Embryonic facial prominence (tissue), 1 donor: ENCODE measurements around the gene LCNL1.
A peak's percentile ranks its signal among the peaks of the same experiment; 100 is the strongest.
"Not testable (repeated sequence)": the region's sequence is repeated elsewhere in the genome, so short reads cannot be mapped to it uniquely, and the experiment has no call there.

Experiments used
- DNase-seq: peaks from one replicate; pipeline ENCODE4 v3.0.0-alpha.2; 2016; ENCODE audit errors: extremely low spot score

The LCNL1 gene

DNA sequence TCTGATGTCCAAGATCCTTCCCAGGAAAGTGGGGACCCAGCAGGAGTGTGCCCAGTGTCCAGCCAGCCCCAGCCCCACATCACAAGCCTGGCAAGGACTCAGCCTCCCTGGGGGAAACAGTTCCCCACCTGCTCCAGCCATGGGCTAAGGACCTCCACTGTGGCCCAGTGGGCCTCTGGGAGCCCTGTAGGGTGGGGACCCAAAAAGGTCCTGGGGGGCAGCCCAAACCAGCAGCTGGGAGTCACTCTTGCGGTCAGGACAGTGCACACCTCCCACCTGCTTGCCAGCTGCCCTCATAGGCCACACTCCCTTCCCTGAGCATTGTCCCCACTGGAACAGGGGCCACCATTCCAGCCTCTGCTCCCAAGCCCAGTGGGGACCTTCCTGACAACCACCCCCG, 43.6 kb downstream of the LCNL1 start:
- DNase-seq, result no peak

DNA sequence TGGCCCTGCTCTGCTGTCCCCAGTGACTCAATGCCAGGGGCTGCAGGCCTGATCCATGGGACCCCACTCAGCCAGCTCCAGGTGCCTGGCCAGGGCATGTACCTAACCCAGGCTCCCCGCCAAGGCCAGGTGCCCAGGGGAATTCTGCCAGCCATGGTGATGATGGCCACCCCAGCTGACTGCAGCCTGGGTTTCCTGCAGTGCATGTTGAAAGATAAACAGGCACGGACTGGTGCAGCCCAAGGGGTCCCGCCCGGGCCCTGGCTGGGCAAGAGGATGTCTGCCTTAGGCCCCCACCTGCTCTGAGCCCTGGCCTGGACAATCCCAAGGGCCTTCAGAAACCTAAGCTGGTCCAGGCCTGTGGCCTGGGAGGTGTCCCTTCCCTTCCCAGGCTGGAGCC, 44.0 kb downstream of the LCNL1 start:
- DNase-seq, result no peak

DNA sequence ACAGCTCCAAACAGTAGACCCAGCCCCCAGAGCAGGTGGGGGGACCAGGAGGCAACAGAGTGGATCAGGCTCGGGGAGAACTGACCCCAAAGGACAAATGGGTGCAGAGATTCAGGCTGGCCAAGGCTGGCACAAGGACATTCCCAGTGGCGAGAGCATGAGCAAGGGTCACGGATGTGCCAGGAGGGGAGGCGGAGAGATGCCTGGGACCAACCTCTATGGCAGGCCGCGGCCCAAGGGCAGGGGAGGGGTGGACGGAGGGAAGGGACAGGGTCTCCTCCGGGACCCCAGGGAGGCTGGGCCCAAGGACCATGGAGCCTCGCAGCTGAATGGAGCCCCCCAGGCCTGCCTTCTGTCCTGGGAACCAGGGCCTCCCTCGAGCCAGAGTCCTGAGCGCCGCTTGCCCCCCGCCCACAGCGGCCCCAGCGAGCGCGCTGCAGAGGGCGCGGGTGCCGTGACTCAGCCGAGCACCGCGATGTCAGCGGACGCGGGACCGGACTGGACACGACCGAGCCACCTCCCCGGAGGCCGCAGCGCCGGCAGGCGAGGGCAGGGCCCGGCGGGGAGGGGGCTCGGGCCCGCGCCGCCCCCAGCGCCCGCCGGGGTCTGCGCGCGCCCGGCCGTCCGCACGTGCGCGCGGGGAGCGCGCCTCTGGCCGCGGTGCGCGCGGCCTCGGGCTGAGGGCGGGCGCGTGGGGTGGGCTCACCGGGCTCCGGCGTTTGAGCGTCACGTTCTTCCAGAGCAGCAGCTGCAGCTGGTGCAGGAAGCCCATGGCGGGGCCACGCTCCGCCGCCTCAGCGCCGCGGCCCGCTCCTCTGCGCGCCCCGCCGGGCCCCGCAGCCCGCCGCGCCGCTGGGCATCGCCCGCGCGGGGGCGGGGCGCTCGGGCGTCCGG, 44.8 kb downstream of the LCNL1 start, which contains the start of gene ABCA2:
Gene ABCA2 (minus strand): TSS at position 869 of the 894 bp plus-strand sequence. CDS start 97 bp downstream, at position 772.
- DNase-seq, result no peak

DNA sequence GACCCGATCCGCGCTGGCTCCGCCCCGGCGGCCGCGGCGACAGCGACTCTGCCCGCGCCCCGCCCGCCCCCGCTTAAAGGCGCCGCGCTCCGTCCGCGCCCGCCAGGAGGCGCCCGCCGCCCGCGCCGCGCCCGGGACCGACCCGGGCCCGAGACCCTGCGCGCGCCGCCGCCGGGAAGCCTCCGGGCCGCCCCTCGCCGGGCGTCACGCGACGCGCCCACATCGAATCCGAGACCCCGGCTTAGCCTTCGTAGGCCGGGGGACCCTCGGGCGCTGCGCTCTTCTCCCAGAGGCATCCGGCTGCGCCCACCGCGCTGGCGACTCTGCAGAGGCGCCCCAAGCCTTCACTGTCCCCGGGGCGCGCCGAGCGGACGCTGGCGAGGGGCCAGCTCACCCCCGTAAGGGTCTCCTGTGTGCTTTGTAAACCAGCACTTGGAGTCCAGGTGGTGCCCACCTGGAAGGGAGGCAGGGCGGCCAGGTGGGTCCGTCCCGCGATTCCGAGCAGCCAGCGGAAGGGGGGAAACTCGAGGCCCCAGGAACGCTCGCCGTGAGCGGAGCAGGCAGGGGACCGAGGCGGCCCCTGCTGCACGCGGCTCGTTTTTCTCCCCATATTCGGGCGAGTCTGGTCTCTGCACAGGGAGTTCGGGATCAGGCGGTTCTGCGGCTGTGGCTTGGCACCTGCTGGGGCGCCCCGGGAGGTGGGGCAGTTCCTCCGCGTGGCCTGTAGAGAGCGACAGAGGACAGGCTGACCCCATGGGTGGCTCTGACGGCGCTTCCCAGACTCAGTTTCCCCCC, 45.7 kb downstream of the LCNL1 start:
- no peak for DNase-seq

DNA sequence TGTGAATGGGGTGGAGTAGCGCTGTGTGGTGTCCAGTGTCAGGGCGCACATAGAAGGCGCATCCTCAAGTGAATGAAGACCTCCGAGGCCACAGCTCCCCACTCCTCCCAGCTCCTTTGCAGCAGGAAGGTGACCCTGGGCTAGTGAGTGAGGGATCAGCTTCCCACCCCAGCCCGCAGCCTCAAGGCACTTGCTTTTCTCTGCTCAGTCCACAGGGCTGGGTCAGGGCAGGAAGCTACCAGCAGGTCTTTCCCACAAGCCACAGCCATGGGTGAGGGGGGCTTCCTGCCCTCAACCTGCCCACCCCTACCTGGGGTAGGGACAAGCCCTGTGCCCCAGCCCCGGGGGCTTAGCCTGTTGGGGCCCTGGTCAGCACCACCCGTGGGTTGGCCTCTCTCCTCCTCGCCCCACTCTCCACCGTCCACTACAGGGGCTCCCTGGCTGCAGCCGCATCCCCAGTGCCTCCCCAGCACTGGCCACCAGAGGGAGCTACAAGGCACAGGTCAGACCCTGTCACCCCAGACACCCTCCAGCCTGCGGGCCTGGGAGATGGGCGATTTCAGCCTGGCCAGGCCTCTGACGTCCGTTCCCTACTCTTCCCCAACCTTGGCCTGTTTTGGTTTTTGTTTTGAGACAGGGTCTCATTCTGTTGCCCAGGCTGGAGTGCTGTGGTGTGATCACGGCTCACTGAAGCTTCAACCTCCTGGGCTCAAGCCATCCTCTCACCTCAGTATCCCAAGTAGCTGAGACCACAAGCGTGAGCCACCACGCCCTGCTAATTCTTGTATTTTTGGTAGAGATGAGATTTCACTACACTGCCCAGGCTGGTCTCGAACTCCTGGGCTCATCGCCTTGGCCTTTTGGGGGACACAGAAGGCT, 46.5 kb downstream of the LCNL1 start:
- DNase-seq, result no peak

DNA sequence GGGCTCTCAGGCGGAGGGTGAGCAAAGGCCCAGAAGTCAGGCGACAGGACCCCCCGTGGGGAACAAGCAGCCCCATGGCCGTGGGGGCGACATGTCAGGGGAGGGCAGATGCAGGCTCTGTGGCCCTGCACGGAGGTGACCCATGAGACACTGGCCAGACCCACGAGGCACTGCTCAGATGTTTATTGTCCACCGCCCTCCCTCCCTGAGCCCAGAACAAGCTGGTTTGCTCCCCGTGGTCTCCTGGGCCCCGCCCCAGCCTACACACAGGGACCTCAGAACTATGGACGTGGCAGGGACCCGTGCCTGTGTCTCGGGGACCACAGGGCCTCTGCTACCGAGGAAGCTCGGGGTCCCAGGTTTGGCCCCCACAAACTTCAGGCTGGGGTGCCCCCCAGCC, 47.2 kb downstream of the LCNL1 start:
- DNase-seq, result no peak

DNA sequence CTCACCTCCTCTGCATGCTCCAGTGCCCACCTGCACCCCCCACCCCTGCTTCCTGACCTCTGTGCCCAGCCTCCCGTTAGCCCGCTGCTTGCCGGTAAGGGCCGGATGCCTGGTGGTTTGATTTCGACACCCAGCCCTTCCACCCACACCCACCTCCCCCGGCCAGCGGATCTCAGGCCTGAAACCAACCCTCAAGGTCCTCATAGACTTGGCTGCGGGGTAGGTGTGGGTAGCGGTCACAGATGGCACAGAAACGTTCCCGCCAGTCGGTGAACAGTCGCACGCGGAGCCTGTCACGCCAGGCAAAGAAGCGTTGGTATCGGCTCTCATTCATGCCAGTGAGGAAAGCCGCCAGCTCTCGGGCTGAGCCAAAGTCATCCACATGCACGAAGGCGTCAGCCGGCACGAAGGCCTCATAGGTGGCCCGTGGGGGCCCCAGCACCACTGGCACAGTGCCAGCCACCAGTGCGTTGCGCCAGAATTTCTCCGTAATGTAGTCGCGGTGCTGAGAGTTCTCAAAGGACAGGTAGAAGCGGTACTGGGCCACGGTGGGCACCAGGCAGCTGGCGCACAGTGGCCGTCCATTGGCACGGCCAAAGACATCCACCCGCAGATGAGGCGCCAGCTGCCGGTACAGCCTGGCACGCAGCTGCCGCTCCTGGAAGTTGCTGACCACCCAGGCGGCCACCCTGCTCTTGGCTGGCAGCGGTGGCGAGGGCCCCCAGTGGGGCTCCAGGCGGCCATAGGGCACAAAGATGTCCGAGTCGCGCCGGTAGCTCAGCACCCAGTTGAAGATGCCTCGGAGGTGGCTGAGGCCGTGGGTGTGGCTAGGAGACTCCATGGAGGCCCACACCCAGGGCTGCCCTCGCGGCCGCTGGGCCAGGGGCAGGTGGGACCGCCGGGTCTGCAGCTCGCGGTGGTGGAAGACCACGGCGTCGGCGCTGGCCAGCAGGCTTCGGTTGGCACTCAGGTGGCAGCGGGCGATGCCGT, 48.0 kb downstream of the LCNL1 start:
- DNase-seq, result no peak

DNA sequence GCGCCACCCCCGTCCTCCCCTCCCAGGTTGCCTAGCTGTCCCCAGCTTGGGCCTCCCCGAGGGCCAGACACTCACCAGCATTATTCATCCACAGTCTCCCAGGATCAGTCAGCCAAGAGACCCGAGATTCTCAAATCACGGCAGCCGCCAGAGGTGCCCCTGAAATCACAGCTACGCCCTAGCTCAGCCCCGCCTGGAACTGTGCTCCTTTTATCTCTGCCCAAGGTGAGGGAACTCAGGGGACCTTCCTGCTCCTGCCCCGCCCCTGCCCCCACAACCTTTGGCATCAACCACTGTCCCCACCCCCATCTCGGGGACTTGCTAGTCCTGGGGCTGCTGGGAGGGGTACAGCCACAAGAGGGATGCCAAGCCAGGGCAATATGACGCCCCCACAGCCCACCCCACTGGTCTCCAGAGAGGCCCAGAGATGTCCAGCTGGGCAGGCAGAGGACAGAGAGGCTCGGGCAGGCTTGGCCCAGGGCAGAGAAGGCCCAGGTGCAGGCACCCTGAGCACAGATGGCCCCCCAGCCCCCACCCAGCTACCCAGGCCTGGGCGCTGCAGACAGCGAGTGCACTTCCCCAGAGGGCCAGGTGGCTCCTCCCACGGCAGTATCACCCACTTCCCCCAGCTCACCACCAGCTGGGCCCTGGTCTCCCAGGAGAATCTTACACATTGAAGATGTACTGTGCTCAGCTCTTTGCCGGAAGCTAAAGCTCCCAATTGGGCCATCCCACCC, 49.3 kb downstream of the LCNL1 start, which contains the start of gene FUT7:
Gene FUT7 (minus strand): TSS at position 185 of the 737 bp plus-strand sequence. CDS start 97 bp downstream, at position 88.
- DNase-seq, result no peak

DNA sequence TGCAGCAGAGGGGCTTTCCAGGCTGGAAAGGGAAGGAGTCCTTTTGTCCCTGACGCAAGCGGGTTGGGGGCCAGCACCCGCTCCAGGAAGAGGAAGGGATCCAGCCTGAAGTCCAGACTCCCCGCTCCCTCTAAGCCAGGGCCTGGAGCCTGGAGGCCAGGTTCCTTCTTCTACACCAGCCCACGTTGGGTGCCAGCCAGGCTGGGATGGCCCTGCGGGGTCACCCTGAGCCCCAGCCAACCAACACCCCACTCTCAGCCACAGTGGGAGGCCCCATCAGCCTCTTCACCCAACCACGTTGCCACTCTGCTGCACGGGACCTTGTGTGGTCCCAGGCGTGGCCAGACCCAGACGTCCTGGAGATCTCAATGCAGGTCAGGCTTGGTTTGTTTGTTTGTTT, 50.1 kb downstream of the LCNL1 start:
- DNase-seq, result no peak

DNA sequence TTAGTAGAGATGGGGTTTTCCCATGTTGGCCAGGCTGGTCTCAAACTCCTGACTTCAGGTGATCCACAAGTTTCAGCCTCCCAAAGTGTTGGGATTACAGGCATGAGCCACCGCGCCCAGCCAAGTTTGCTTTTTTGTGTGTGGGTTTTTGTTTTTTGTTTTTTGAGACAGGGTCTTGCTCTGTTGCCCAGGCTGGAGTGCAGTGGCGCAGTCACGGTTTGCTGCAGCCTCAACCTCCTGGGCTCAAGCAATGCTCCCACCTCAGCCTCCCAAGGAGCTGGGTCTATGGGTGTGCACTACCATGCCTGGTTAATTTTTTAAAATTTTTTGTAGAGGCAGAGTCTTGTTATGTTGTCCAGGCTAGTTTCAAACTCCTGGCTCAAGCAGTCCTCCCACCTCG, 50.7 kb downstream of the LCNL1 start:
- not testable (repeated sequence) for DNase-seq

DNA sequence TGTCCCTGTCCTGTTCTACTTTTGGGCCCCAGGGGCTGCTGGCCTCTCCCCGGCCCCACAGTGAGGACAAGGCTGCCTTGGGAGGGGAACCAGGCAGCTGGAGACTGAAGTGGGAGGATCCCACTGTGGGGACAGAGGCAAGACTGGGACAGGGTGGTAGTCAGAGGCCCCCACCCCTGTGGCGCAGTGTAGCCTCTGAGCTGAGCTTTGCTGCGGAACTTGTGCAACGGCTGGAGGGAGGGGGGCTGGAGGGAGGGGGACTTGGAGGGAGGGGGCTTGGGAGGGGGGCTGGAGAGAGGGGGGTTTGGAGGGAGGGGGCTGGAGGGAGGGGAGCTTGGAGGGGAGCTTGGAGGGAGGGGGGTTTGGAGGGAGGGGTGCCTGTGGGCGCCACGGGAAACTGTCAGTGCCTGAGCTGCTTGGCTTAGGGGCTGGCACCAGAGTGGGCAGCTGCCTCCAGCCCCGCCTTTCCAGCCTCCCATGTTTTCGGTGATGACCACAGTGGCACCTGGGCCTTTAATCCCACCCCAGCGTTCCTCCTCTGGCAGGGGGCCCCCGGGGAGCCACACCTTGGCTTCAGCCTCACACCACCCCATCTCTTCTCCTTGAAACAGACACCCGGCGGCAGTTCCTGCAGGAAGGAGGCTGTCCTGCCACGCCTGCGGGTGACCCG, 51.4 kb downstream of the LCNL1 start:
- DNase-seq, result no peak

DNA sequence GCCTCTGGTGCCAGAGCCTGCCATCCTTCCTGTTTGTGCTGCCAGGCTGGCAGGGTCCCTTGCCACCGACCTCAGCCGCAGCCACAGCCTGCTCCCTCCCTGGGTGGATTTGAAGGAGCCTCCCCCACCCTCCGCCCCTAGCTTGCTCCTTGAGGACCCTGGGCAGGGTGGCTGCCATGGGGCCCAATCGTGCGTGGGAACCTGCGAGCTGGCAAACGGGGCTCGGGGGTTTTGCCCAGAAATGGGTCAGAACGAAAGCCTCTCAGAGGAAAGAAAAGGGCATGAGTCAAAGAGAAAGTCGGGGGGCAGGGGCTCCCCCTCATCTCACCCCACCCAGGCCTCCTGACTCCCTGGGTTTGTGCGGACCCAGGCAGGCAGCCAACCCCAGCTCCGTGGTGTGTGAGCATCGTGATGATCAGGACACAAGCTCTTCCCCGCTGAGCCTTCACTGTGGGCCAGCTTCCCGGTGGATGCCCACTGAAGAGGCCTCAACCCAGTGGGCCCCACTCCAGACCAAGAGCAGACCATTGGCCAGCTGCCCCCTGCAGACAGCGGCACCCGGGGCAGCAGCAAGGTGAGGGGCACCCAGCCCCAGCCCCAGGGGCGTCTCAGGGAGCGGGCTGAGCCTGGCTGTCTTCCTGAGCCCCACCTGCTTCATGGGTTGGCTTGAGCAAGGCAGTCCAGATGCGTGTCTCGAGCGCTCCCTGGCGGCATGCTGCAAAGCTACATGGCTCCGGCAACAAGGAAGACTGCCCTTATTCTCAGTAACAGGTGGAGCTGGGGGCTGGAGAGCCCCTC, 52.1 kb downstream of the LCNL1 start:
- peak; percentile 77 for DNase-seq
